Caco-2 (cell line): Measurements from ENCODE around the gene TTLL5. TPM values are rescaled to one million over a fixed set of nuclear protein-coding genes. Genes with fewer than 3 reads are reported as not detected.

Experiments
- BruUV-seq: library from RNA; stranded (reverse); fragments of 400-500 nt; replicated peaks from 2 replicates; lab custom pipeline; 2021; lab: Mats Ljungman, UMichigan
- CTCF ChIA-PET: fragments of 300-600 bp; sonication (Branson Sonifier 250); formaldehyde crosslinking; loops from one replicate; lab custom pipeline; 2022; ENCODE audit warnings: antibody characterized with exemption; lab: Charles Lee
- POLR2A ChIA-PET: fragments of 300-600 bp; sonication (Branson Sonifier 250); formaldehyde crosslinking; loops from one replicate; lab custom pipeline; 2022; ENCODE audit warnings: antibody characterized with exemption; lab: Charles Lee
- DNase-seq, 2 experiments: peaks; one replicate each; pipeline versions ENCODE4 v3.0.0 to v3.0.0-alpha.2; 2020 to 2022
- H3K27me3 ChIP-seq: replicated peaks from 2 replicates; pipeline ENCODE4 v1.6.0; 2011; ENCODE audit warnings: low read length; ENCODE audit not compliant: control insufficient read depth, insufficient read depth
- H3K36me3 ChIP-seq: 2 replicates; pipeline ENCODE4 v1.5.1; 2011; ENCODE audit warnings: low read length; ENCODE audit not compliant: control insufficient read depth, insufficient read depth
- H3K4me1 ChIP-seq: fragments of 250-450 bp; sonication (Bioruptor Pico); 2 replicates; pipeline ENCODE4 v1.5.1; 2020; ENCODE audit warnings: mild to moderate bottlenecking
- H3K4me3 ChIP-seq: 2 replicates; pipeline ENCODE4 v1.5.1; 2011; ENCODE audit warnings: low read depth, mild to moderate bottlenecking, control low read depth, low read length
- H3K9me3 ChIP-seq: fragments of 250-450 bp; sonication (Bioruptor Pico); 2 replicates; pipeline ENCODE4 v1.5.1; 2020; ENCODE audit warnings: mild to moderate bottlenecking, moderate library complexity
- H3K27ac Mint-ChIP-seq: one replicate; pipeline ENCODE4 v1.8.0; 2022; ENCODE audit warnings: mixed read lengths; ENCODE audit not compliant: unreplicated experiment
- H3K27me3 Mint-ChIP-seq: one replicate; pipeline ENCODE4 v1.8.0; 2022; ENCODE audit warnings: mixed read lengths; ENCODE audit not compliant: insufficient read depth, unreplicated experiment
- H3K36me3 Mint-ChIP-seq: one replicate; pipeline ENCODE4 v1.8.0; 2022; ENCODE audit warnings: mild to moderate bottlenecking, mixed read lengths; ENCODE audit not compliant: insufficient read depth, unreplicated experiment
- H3K4me1 Mint-ChIP-seq: one replicate; pipeline ENCODE4 v1.8.0; 2022; ENCODE audit warnings: low read depth, mixed read lengths; ENCODE audit not compliant: unreplicated experiment
- H3K4me3 Mint-ChIP-seq: one replicate; pipeline ENCODE4 v1.8.0; 2022; ENCODE audit warnings: mild to moderate bottlenecking, moderate library complexity, mixed read lengths; ENCODE audit not compliant: unreplicated experiment
- H3K9me3 Mint-ChIP-seq: one replicate; pipeline ENCODE4 v1.8.0; 2022; ENCODE audit warnings: mixed read lengths; ENCODE audit not compliant: unreplicated experiment
- intact Hi-C: fragments of 100-400 bp; cut with micrococcal nuclease; formaldehyde crosslinking; loops from one replicate; pipeline ENCODE4 v1.10.0; 2022; ENCODE audit not compliant: unreplicated experiment
- total RNA-seq: library from RNA; stranded (reverse); gene quantifications from 2 replicates; pipeline ENCODE4 v1.2.3, GENCODE V29; 2022
- TF ChIP-seq, protein P1 (sequence below), 2 experiments: fragments of 200-600 bp in 1 of 2; IDR thresholded peaks; 1 replicate in 1 of 2; 2 replicates in 1 of 2; pipeline versions ENCODE4 v1.5.1 to v1.8.0; 2011 to 2022; ENCODE audit warnings: antibody characterized with exemption in 1 of 2, control low read depth in 1 of 2, inconsistent platforms in 1 of 2, low read depth in 1 of 2, low read length in 1 of 2, mild to moderate bottlenecking in 1 of 2, moderate library complexity in 1 of 2; ENCODE audit not compliant: insufficient read depth in 1 of 2, severe bottlenecking in 1 of 2, unreplicated experiment in 1 of 2

Gene TTLL5
- total RNA-seq, 1 experiment from 2014 or later, result 38.2 TPM

DNA sequence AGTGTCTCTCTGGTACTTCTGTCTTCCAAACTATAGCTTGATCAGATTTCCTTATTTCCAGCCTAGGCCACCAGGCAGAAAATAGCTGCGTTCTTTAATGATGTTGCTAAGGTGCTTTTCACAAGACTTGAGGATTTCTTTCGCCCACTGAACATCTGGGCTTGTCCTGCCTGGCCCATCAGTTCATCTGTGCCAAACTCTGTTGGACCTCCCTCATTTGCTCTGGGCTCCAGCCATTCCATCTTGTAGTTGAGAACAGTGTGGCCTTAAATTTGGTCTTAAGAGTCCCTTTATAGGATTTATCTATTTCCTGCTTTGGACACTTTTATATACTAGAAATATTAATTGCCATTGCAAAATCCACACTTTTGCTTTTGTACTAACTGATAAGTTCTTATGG, 109.6 kb downstream of the TTLL5 start:
- CTCF ChIA-PET, result no interaction called here
- Histone ChIP-seq H3K4me3 (no peak overlapping the region), H3K36me3 (peaks cover 2% of the 10 kb centered on the region), H3K4me1 (no peaks in the 10 kb centered on the region), H3K9me3 (no peaks in the 10 kb centered on the region), H3K27me3 (no peaks in the 10 kb centered on the region)
- TF ChIP-seq, protein P1, sequence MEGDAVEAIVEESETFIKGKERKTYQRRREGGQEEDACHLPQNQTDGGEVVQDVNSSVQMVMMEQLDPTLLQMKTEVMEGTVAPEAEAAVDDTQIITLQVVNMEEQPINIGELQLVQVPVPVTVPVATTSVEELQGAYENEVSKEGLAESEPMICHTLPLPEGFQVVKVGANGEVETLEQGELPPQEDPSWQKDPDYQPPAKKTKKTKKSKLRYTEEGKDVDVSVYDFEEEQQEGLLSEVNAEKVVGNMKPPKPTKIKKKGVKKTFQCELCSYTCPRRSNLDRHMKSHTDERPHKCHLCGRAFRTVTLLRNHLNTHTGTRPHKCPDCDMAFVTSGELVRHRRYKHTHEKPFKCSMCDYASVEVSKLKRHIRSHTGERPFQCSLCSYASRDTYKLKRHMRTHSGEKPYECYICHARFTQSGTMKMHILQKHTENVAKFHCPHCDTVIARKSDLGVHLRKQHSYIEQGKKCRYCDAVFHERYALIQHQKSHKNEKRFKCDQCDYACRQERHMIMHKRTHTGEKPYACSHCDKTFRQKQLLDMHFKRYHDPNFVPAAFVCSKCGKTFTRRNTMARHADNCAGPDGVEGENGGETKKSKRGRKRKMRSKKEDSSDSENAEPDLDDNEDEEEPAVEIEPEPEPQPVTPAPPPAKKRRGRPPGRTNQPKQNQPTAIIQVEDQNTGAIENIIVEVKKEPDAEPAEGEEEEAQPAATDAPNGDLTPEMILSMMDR (IDR thresholded peaks at IDR 0.05; ENCODE audit: insufficient read depth in 1 of 2, low read depth in 1 of 2, low read length in 1 of 2, severe bottlenecking in 1 of 2, unreplicated experiment in 1 of 2), result no peak
- peaks cover 9% of the 10 kb centered on the region for H3K36me3 Mint-ChIP-seq
- no peaks in the 10 kb centered on the region for H3K27me3 Mint-ChIP-seq
- H3K4me3 Mint-ChIP-seq, result no peak overlapping the region
- intact Hi-C loops, result no loop called here
- DNase-seq, result no peak
- H3K9me3 Mint-ChIP-seq, result no peaks in the 10 kb centered on the region
- BruUV-seq, result no TSS peak
- no peak overlapping the region for H3K27ac Mint-ChIP-seq
- no peaks in the 10 kb centered on the region for H3K4me1 Mint-ChIP-seq
- POLR2A ChIA-PET, result no interaction called here

DNA sequence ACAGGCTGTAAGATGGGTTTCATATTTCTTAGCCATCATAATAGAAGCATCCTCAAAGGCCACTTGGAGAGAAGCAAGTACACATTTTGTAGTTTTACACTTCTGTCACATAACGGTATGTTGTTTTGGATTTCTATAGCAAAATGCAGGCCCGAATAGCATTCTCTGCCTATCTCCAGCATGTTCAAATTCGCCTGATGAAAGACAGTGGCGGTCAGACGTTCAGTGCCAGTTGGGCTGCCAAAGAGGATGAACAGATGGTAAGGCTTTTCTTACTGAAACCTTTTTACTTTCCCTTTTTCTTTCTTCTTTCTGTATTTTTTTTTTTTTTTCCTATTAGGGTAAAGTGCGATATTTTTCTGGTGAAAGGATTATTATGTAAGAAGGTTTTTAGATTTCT, 110.5 kb downstream of the TTLL5 start:
- no peaks in the 10 kb centered on the region for H3K4me1 ChIP-seq
- ChIA-PET POLR2A (no interaction called here), CTCF (no interaction called here)
- intact Hi-C loops, result no loop called here
- TF ChIP-seq, protein P1 (IDR thresholded peaks at IDR 0.05; ENCODE audit: insufficient read depth in 1 of 2, low read depth in 1 of 2, low read length in 1 of 2, severe bottlenecking in 1 of 2, unreplicated experiment in 1 of 2), result no peak
- no peak for DNase-seq
- Mint-ChIP-seq H3K27me3 (no peaks in the 10 kb centered on the region), H3K4me3 (no peak overlapping the region), H3K27ac (no peak overlapping the region), H3K9me3 (no peaks in the 10 kb centered on the region), H3K4me1 (no peaks in the 10 kb centered on the region), H3K36me3 (peaks cover 9% of the 10 kb centered on the region)
- H3K36me3 ChIP-seq, result peaks cover 2% of the 10 kb centered on the region
- H3K4me3 ChIP-seq, result no peak overlapping the region
- H3K27me3 ChIP-seq, result no peaks in the 10 kb centered on the region
- no peaks in the 10 kb centered on the region for H3K9me3 ChIP-seq
- no TSS peak for BruUV-seq

DNA sequence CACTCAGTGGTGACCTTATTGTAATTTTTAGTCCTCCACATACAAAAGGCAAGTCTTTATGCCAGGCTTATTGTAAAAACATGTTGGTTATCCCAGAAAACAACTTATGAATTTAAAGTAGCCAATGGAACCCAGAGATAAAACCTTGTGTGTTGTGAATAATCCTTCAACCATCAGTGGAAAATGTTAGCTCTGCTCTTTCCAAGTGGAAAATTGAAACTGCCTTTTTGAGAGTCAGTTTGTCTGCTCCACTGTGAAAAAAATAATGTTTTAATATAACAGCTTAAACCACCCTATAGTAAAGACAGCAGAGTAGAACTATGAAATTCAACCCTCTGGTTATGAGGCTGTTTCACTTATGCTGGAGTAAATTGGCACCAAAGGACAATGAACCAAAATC, 112.0 kb downstream of the TTLL5 start:
- H3K4me3 Mint-ChIP-seq, result no peak overlapping the region
- BruUV-seq, result no TSS peak
- no peaks in the 10 kb centered on the region for H3K4me1 Mint-ChIP-seq
- no peaks in the 10 kb centered on the region for H3K9me3 ChIP-seq
- ChIA-PET CTCF (no interaction called here), POLR2A (no interaction called here)
- no peaks in the 10 kb centered on the region for H3K27me3 Mint-ChIP-seq
- H3K27ac Mint-ChIP-seq, result no peak overlapping the region
- intact Hi-C loops, result no loop called here
- no peaks in the 10 kb centered on the region for H3K9me3 Mint-ChIP-seq
- peaks cover 9% of the 10 kb centered on the region for H3K36me3 Mint-ChIP-seq
- H3K4me3 ChIP-seq, result no peak overlapping the region
- H3K27me3 ChIP-seq, result no peaks in the 10 kb centered on the region
- no peak for DNase-seq
- TF ChIP-seq, protein P1 (IDR thresholded peaks at IDR 0.05; ENCODE audit: insufficient read depth in 1 of 2, low read depth in 1 of 2, low read length in 1 of 2, severe bottlenecking in 1 of 2, unreplicated experiment in 1 of 2), result no peak
- no peaks in the 10 kb centered on the region for H3K4me1 ChIP-seq
- H3K36me3 ChIP-seq, result peaks cover 2% of the 10 kb centered on the region
